Ishikawa (cell line): Measurements from ENCODE around the gene CBX8.

Experiments used
- CEBPB ChIP-seq: IDR thresholded peaks from 2 replicates; pipeline ENCODE4 v1.6.1; 2012
- CREB1 ChIP-seq: IDR thresholded peaks from 2 replicates; pipeline ENCODE4 v1.6.1; 2012; ENCODE audit warnings: low read depth
- EGR1 ChIP-seq: IDR thresholded peaks from 2 replicates; pipeline ENCODE4 v1.6.1; 2012
- EP300 ChIP-seq: IDR thresholded peaks from 2 replicates; pipeline ENCODE4 v1.6.1; 2012; ENCODE audit warnings: borderline replicate concordance
- FOXM1 ChIP-seq: IDR thresholded peaks from 2 replicates; pipeline ENCODE4 v1.6.1; 2012; ENCODE audit warnings: low read depth, borderline replicate concordance
- MAX ChIP-seq: IDR thresholded peaks from 2 replicates; pipeline ENCODE4 v1.6.1; 2012
- NFIC ChIP-seq: IDR thresholded peaks from 2 replicates; pipeline ENCODE4 v1.6.1; 2012
- RAD21 ChIP-seq: IDR thresholded peaks from 2 replicates; pipeline ENCODE4 v1.6.1; 2012; ENCODE audit warnings: low read depth
- REST ChIP-seq: IDR thresholded peaks from 2 replicates; pipeline ENCODE4 v1.6.1; 2012; ENCODE audit warnings: low read depth, mild to moderate bottlenecking
- TAF1 ChIP-seq: IDR thresholded peaks from 2 replicates; pipeline ENCODE4 v1.6.1; 2012; ENCODE audit warnings: low read depth, mild to moderate bottlenecking
- TCF12 ChIP-seq: IDR thresholded peaks from 2 replicates; pipeline ENCODE4 v1.6.1; 2012; ENCODE audit warnings: low read depth
- TEAD4 ChIP-seq: IDR thresholded peaks from 2 replicates; pipeline ENCODE4 v1.6.1; 2012
- USF1 ChIP-seq: IDR thresholded peaks from 2 replicates; pipeline ENCODE4 v1.6.1; 2012
- YY1 ChIP-seq: IDR thresholded peaks from 2 replicates; pipeline ENCODE4 v1.6.1; 2012; ENCODE audit warnings: low read depth
- ZBTB7A ChIP-seq: IDR thresholded peaks from 2 replicates; pipeline ENCODE4 v1.6.1; 2012; ENCODE audit warnings: low read depth

Gene CBX8

GRCh38 chr17:79806446-79806760 lies 9.5 kb upstream of the CBX8 start:
- TF ChIP-seq CEBPB = no peak
- TF ChIP-seq EGR1 = no peak
- no peak for TF ChIP-seq TEAD4
- no peak for TF ChIP-seq ZBTB7A
- TF ChIP-seq TCF12 = no peak
- no peak for TF ChIP-seq EP300

GRCh38 chr17:79804856-79805696 lies 8.2 kb upstream of the CBX8 start:
- TF ChIP-seq USF1 (no peak), EGR1 (no peak), FOXM1 (no peak), TAF1 (no peak), MAX (no peak), ZBTB7A (no peak), CEBPB (no peak), YY1 (no peak), RAD21 (no peak), EP300 (no peak), NFIC (no peak), CREB1 (no peak)

- no peak for TF ChIP-seq NFIC
- peak; percentile 93 for TF ChIP-seq MAX
- TF ChIP-seq TAF1 = no peak
- TF ChIP-seq USF1 = no peak
- no peak for TF ChIP-seq FOXM1
- TF ChIP-seq EGR1 = peak; percentile 34; the same call in 1 of the 2 replicates
Measured at GRCh38 chr17:79803997-79804855, 7.3 kb upstream of the CBX8 start.

- TF ChIP-seq TCF12 (no peak), ZBTB7A (no peak), REST (no peak), EGR1 (no peak), USF1 (no peak), RAD21 (no peak), EP300 (no peak), YY1 (no peak), CEBPB (no peak), FOXM1 (no peak), TEAD4 (no peak), NFIC (no peak), CREB1 (no peak), MAX (no peak), TAF1 (no peak)
Measured at GRCh38 chr17:79803421-79803996, 6.6 kb upstream of the CBX8 start.

GRCh38 chr17:79802736-79803420 lies 6.0 kb upstream of the CBX8 start:
- no peak for TF ChIP-seq CEBPB
- TF ChIP-seq YY1 = no peak
- no peak for TF ChIP-seq EGR1

- TF ChIP-seq EGR1 (no peak), TEAD4 (no peak), REST (no peak), USF1 (no peak), MAX (no peak), TCF12 (no peak), ZBTB7A (no peak), FOXM1 (no peak), CEBPB (no peak), NFIC (no peak), RAD21 (no peak), CREB1 (no peak), YY1 (no peak), TAF1 (no peak), EP300 (no peak)
Measured at GRCh38 chr17:79802039-79802735, 5.3 kb upstream of the CBX8 start.
